ENCODE data around the gene HOXD9.
A peak's percentile ranks its signal among the peaks of the same experiment; 100 is the strongest.

The HOXD9 gene

GRCh38 chr2:176106581-176107539 lies 15.7 kb upstream of the HOXD9 start, which contains the start of gene HOXD11:
HOXD11 (plus strand) TSS chr2:176107280; CDS start chr2:176107356, 76 bp downstream.
- H3K4me3 ChIP-seq (ENCODE audit: low read depth, low read length) = no peak within 1 kb of the TSS
- no peak for TF ChIP-seq MYC (IDR thresholded peaks at IDR 0.05; ENCODE audit: low read depth, low read length)

DNA sequence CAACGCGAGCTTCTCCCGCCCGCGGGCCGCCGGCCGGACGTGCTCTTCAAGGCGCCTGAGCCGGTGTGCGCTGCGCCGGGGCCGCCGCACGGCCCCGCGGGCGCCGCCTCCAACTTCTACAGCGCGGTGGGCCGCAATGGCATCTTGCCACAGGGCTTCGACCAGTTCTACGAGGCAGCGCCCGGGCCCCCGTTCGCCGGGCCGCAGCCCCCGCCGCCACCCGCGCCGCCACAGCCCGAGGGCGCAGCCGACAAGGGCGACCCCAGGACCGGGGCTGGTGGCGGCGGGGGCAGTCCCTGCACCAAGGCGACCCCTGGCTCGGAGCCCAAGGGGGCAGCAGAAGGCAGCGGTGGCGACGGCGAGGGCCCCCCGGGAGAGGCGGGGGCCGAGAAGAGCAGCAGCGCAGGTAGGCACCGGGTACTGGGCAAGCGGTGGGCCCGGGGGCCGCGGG lies 14.8 kb upstream of the HOXD9 start:
- no peak for TF ChIP-seq MYC (IDR thresholded peaks at IDR 0.05; ENCODE audit: low read depth, low read length)
- H3K4me3 ChIP-seq (ENCODE audit: low read depth, low read length) = no peak overlapping the region
- no peak for DNase-seq (ENCODE audit: low read depth)

More at GRCh38 chr2:176106581-176107539, 15.7 kb upstream of the HOXD9 start, which contains the start of gene HOXD11:
- DNase-seq (ENCODE audit: low read depth) = peak; percentile 70

DNA sequence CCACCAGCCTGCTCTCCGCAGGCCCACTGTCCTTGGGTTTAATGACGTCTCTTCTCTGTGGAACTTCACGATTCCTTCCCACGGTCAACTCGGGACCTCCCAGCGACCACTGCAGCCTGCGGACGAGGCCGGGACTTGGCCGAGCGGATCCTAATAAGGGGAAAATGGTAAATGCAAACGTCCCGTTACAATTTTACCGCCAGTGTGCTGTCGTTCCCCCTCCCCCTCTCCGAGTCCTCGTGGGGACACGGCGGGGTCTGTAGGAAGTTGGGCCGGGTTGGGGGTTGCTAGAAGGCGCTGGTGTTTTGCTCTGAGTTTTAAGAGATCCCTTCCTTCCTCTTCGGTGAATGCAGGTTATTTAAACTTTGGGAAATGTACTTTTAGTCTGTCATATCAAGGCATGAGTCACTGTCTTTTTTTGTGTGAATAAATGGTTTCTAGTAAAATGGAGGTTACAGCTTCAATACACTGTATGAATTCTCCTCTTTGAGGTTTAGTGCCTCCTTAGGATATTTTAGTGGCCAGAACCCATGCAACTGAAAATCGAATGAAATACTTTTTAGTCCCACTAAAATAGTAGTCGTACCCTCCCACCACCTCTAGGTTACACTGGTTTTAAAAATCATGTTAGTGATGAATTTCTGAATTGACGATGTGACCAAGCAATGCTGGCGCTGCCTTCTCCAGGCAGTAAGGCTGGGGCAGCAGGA lies 13.2 kb upstream of the HOXD9 start:
- no peak overlapping the region for H3K4me3 ChIP-seq (ENCODE audit: low read depth, low read length)
- no peak for TF ChIP-seq MYC (IDR thresholded peaks at IDR 0.05; ENCODE audit: low read depth, low read length)
- no peak for TF ChIP-seq POLR2A (IDR thresholded peaks at IDR 0.05; ENCODE audit: extremely low read depth, insufficient read length)
- TF ChIP-seq, protein P1, sequence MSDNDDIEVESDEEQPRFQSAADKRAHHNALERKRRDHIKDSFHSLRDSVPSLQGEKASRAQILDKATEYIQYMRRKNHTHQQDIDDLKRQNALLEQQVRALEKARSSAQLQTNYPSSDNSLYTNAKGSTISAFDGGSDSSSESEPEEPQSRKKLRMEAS (IDR thresholded peaks at IDR 0.05; ENCODE audit: low read depth, low read length) = no peak
- no peak for TF ChIP-seq CTCF (IDR thresholded peaks at IDR 0.05; ENCODE audit: low read depth, low read length)

DNA sequence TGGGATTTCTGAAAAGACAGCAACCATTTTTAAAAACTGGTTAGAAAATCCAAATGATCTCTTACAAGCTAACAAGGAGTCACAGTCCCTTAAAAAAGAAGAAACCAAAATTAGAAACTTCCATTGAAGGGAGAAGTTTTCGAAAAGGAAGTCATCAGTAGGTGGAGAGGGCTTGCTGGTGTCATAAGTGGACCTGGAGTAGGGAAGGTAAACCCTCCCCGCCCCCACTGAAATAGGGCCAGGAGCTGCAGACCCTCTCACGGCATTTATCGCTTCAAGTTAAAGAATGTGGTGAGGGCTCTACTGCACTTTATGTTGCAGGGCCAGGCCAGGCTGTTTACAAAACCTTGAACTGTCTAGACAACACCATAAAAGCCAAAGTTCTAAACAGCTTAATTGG lies 12.6 kb upstream of the HOXD9 start:
- no peak for DNase-seq (ENCODE audit: low read depth)
- H3K4me3 ChIP-seq (ENCODE audit: low read depth, low read length) = no peak overlapping the region
- TF ChIP-seq, protein P1 (IDR thresholded peaks at IDR 0.05; ENCODE audit: low read depth, low read length) = no peak
- TF ChIP-seq CTCF (IDR thresholded peaks at IDR 0.05; ENCODE audit: low read depth, low read length) (no peak), POLR2A (IDR thresholded peaks at IDR 0.05; ENCODE audit: extremely low read depth, insufficient read length) (no peak), MYC (IDR thresholded peaks at IDR 0.05; ENCODE audit: low read depth, low read length) (no peak)

More for the DNA sequence above, 13.2 kb upstream of the HOXD9 start:
- DNase-seq (ENCODE audit: low read depth) = no peak

GRCh38 chr2:176110415-176111308 lies 11.9 kb upstream of the HOXD9 start:
- DNase-seq (ENCODE audit: low read depth) = no peak
- H3K4me3 ChIP-seq (ENCODE audit: low read depth, low read length) = no peak overlapping the region
- TF ChIP-seq, protein P1 (IDR thresholded peaks at IDR 0.05; ENCODE audit: low read depth, low read length) = no peak
- no peak for TF ChIP-seq POLR2A (IDR thresholded peaks at IDR 0.05; ENCODE audit: extremely low read depth, insufficient read length)
- TF ChIP-seq MYC (IDR thresholded peaks at IDR 0.05; ENCODE audit: low read depth, low read length) = no peak
- no peak for TF ChIP-seq CTCF (IDR thresholded peaks at IDR 0.05; ENCODE audit: low read depth, low read length)

GRCh38 chr2:176111309-176111663 lies 11.2 kb upstream of the HOXD9 start:
- no peak for TF ChIP-seq MYC (IDR thresholded peaks at IDR 0.05; ENCODE audit: low read depth, low read length)
- no peak for TF ChIP-seq POLR2A (IDR thresholded peaks at IDR 0.05; ENCODE audit: extremely low read depth, insufficient read length)
- peak; percentile 90 for TF ChIP-seq CTCF (IDR thresholded peaks at IDR 0.05; ENCODE audit: low read depth, low read length)
- TF ChIP-seq, protein P1 (IDR thresholded peaks at IDR 0.05; ENCODE audit: low read depth, low read length) = no peak
- H3K4me3 ChIP-seq (ENCODE audit: low read depth, low read length) = no peak overlapping the region
- peak; percentile 76 for DNase-seq (ENCODE audit: low read depth)
